Embryonic facial prominence (tissue), 1 donor: ENCODE measurements around the gene YARS1.

ENCODE experiments used
- DNase-seq: peaks from one replicate; pipeline ENCODE4 v3.0.0-alpha.2; 2016; ENCODE audit errors: extremely low spot score

Gene YARS1

GRCh38 chr1:32817159-32817814 is at the start of gene YARS1, which contains the start of gene S100PBP:
Gene YARS1 (minus strand): TSS chr1:32817358. CDS start chr1:32817244, 114 bp downstream.
Gene S100PBP (plus strand): TSS chr1:32817653. CDS start chr1:32826100, 8,447 bp downstream.
- DNase-seq = peak; percentile 97

- no peak for DNase-seq
Observed at GRCh38 chr1:32865639-32866405, 48.7 kb upstream of the YARS1 start.

- no peak for DNase-seq
Observed at GRCh38 chr1:32864375-32865019, 47.3 kb upstream of the YARS1 start.

- no peak for DNase-seq
Observed at GRCh38 chr1:32863881-32864245, 46.7 kb upstream of the YARS1 start.

GRCh38 chr1:32863218-32863880 is 46.2 kb upstream of the YARS1 start:
- DNase-seq = no peak

- no peak for DNase-seq
Observed at GRCh38 chr1:32861904-32862695, 44.9 kb upstream of the YARS1 start.

GRCh38 chr1:32860566-32860965 is 43.4 kb upstream of the YARS1 start:
- no peak for DNase-seq

- DNase-seq = no peak
Observed at GRCh38 chr1:32859915-32860314, 42.8 kb upstream of the YARS1 start.

GRCh38 chr1:32858791-32859190 is 41.6 kb upstream of the YARS1 start:
- no peak for DNase-seq

- DNase-seq = no peak
Observed at GRCh38 chr1:32858136-32858535, 41.0 kb upstream of the YARS1 start.

- DNase-seq = no peak
Observed at GRCh38 chr1:32855861-32856617, 38.9 kb upstream of the YARS1 start.

GRCh38 chr1:32848354-32849063 is 31.4 kb upstream of the YARS1 start:
- DNase-seq = no peak

- DNase-seq = no peak
Observed at GRCh38 chr1:32831878-32832277, 14.7 kb upstream of the YARS1 start.

- no peak for DNase-seq
Observed at GRCh38 chr1:32830092-32830852, 13.1 kb upstream of the YARS1 start.

- no peak for DNase-seq
Observed at GRCh38 chr1:32828341-32828740, 11.2 kb upstream of the YARS1 start.

- no peak for DNase-seq
Observed at GRCh38 chr1:32825181-32825580, 8.0 kb upstream of the YARS1 start.

- no peak for DNase-seq
Observed at GRCh38 chr1:32818804-32819541, 1.8 kb upstream of the YARS1 start.
